NCI-H2029 treated with DMSO at 0.1 percent for 48 hours (cell line): ENCODE results near the gene HSBP1L1.

Source experiments
- DNase-seq: peaks from one replicate; lab custom pipeline; 2025; lab: John Stamatoyannopoulos, UW

The HSBP1L1 gene

GRCh38 chr18:79961527-79962291, 2.7 kb upstream of the HSBP1L1 start:
- no peak for DNase-seq

- no peak for DNase-seq
Observed at GRCh38 chr18:79962311-79962710, 2.1 kb upstream of the HSBP1L1 start.

- DNase-seq: no peak
Observed at GRCh38 chr18:79962835-79963657, 1.4 kb upstream of the HSBP1L1 start.

- no peak for DNase-seq
Observed at GRCh38 chr18:79963658-79964329, 649 bp upstream of the HSBP1L1 start.

GRCh38 chr18:79965119-79965902, 868 bp downstream of the HSBP1L1 start:
- DNase-seq: no peak

- DNase-seq: no peak
Observed at GRCh38 chr18:79970419-79971133, 6.1 kb downstream of the HSBP1L1 start.

GRCh38 chr18:79971211-79971952, 6.9 kb downstream of the HSBP1L1 start:
- DNase-seq: no peak

GRCh38 chr18:79971986-79972385, 7.5 kb downstream of the HSBP1L1 start:
- no peak for DNase-seq

GRCh38 chr18:79972720-79973119, 8.3 kb downstream of the HSBP1L1 start:
- no peak for DNase-seq

- no peak for DNase-seq
Observed at GRCh38 chr18:79973517-79973916, 9.1 kb downstream of the HSBP1L1 start.

- no peak for DNase-seq
Observed at GRCh38 chr18:79974025-79974654, 9.7 kb downstream of the HSBP1L1 start.

GRCh38 chr18:79975043-79975442, 10.6 kb downstream of the HSBP1L1 start:
- DNase-seq: no peak

GRCh38 chr18:79975985-79976680, 11.7 kb downstream of the HSBP1L1 start:
- DNase-seq: no peak

- no peak for DNase-seq
Observed at GRCh38 chr18:79979843-79980242, 15.4 kb downstream of the HSBP1L1 start.

- no peak for DNase-seq
Observed at GRCh38 chr18:79980585-79980984, 16.1 kb downstream of the HSBP1L1 start.

- no peak for DNase-seq
Observed at GRCh38 chr18:79982736-79983135, 18.3 kb downstream of the HSBP1L1 start.

GRCh38 chr18:79983253-79983652, 18.8 kb downstream of the HSBP1L1 start:
- no peak for DNase-seq

- DNase-seq: no peak
Observed at GRCh38 chr18:79983793-79984192, 19.4 kb downstream of the HSBP1L1 start.

- no peak for DNase-seq
Observed at GRCh38 chr18:79985172-79985571, 20.7 kb downstream of the HSBP1L1 start.
